ENCODE measurements around the gene RAB8B. TPM values are rescaled to one million over a fixed set of nuclear protein-coding genes. Genes with fewer than 3 reads are reported as not detected.

The RAB8B gene
- total RNA-seq, 1 experiment from 2014 or later: 33.8 TPM

- 0 out of 5 replicates have a peak overlapping the region, but pooled peaks of 1 of the 2 experiments have one; percentile 4 for H3K4me3 Mint-ChIP-seq
- TF ChIP-seq CTCF (conservative IDR thresholded peaks at IDR 0.05): no peak
Measured at GRCh38 chr15:63210151-63211091, 21.0 kb downstream of the RAB8B start.

More at GRCh38 chr15:63210151-63211091, 21.0 kb downstream of the RAB8B start:
- H2BK20ac ChIP-seq (ENCODE audit: low read depth, low read length, poor library complexity, severe bottlenecking): no peak overlapping the region
- H4K5ac ChIP-seq (ENCODE audit: insufficient read length, low read depth, low read length): no peak overlapping the region
- H3K4me1 ChIP-seq (ENCODE audit: insufficient read depth, low read length): peaks cover 4% of the 10 kb centered on the region; the same call in 1 of the 2 replicates
- H4K8ac ChIP-seq (replicated peaks; ENCODE audit: insufficient read length, low read depth, low read length): no peak overlapping the region
- H3K4me2 ChIP-seq (ENCODE audit: insufficient read depth, insufficient read length, low read length): peak overlapping the region; percentile 33
- DNase-seq: peak; percentile 38
- no CpG with 5 or more reads among the region's 5 CpGs for WGBS (ENCODE audit: extremely low coverage, insufficient read length, low lambda C conversion rate)
- Mint-ChIP-seq H3K4me1 (peaks cover 18 to 22% of the 10 kb centered on the region in 2 experiments), H3K36me3 (ENCODE audit: insufficient read depth in 1 of 3, low read depth in 3 of 3) (peaks cover 0 to 2% (median 0%) of the 10 kb centered on the region in 3 experiments; a peak in 3 of 7 replicates), H3K27ac (peak overlapping the region; percentile 77 to 95 (median 84)), H3K9me3 (no peaks in the 10 kb centered on the region), H3K27me3 (ENCODE audit: low read depth) (no peaks in the 10 kb centered on the region)
- no peak overlapping the region for H2BK15ac ChIP-seq (ENCODE audit: low read depth, low read length)
- H3K79me2 ChIP-seq (ENCODE audit: insufficient read depth, low read length): peaks cover 4% of the 10 kb centered on the region; the same call in 1 of the 2 replicates
- no peak overlapping the region for H2BK120ac ChIP-seq (ENCODE audit: low read depth, low read length, poor library complexity, severe bottlenecking)
- H2AFZ ChIP-seq (ENCODE audit: low read length): no peak overlapping the region
- H3K27me3 ChIP-seq (ENCODE audit: insufficient read depth, low read length): no peaks in the 10 kb centered on the region
- H3K79me1 ChIP-seq (ENCODE audit: insufficient read depth, low read depth, low read length, poor library complexity, severe bottlenecking): no peaks in the 10 kb centered on the region
- no peak overlapping the region for H2BK12ac ChIP-seq (ENCODE audit: insufficient read length, low read depth, low read length)
- H3K4ac ChIP-seq (ENCODE audit: low read depth, low read length): no peak overlapping the region
- H3K23ac ChIP-seq (ENCODE audit: insufficient read length, low read depth, low read length): no peak overlapping the region
- peak overlapping the region; percentile 39 for H3K27ac ChIP-seq (ENCODE audit: insufficient read length, low read depth, low read length)
- no peak overlapping the region for H3T11ph ChIP-seq (ENCODE audit: low read length)
- no peak overlapping the region for H2AK5ac ChIP-seq (ENCODE audit: insufficient read length, low read length)
- no peak overlapping the region for H3K14ac ChIP-seq (ENCODE audit: insufficient read depth, low read length)
- no peaks in the 10 kb centered on the region for H3K9me3 ChIP-seq (ENCODE audit: control insufficient read depth, low read depth, low read length)
- no peak overlapping the region for H4K91ac ChIP-seq (ENCODE audit: insufficient read length, low read depth, low read length)
- no peaks in the 10 kb centered on the region for H4K20me1 ChIP-seq (ENCODE audit: control insufficient read depth, insufficient read depth, insufficient read length)
- H3K9ac ChIP-seq (ENCODE audit: extremely low read depth, insufficient read length, low read length): peak overlapping the region; percentile 1
- H3K56ac ChIP-seq (ENCODE audit: insufficient read length, low read depth, low read length): no peak overlapping the region
- H3K23me2 ChIP-seq (ENCODE audit: insufficient read length, low read depth, low read length, poor library complexity, severe bottlenecking): no peaks in the 10 kb centered on the region
- no peak overlapping the region for H3K18ac ChIP-seq (ENCODE audit: insufficient read length, low read depth, low read length)
- no peak overlapping the region for H2BK5ac ChIP-seq (ENCODE audit: insufficient read length, low read length)

All from H9 (cell line).